Esophagus squamous epithelium (tissue), 5 donors: ENCODE data around the gene PSAPL1. TPM values are rescaled to one million over a fixed set of nuclear protein-coding genes. Genes with fewer than 3 reads are reported as not detected.
"Not testable (repeated sequence)": the region's sequence is repeated elsewhere in the genome, so short reads cannot be mapped to it uniquely, and the experiment has no call there.

Source experiments
- DNase-seq: peaks from one replicate; lab custom pipeline; 2025; lab: John Stamatoyannopoulos, UW
- H3K27ac ChIP-seq, 4 donors: fragments of 200-600 bp; sonication (generic); one replicate each; pipeline ENCODE4 v1.5.1; 2016 to 2019; ENCODE audit warnings: mild to moderate bottlenecking in 1 of 4
- H3K27me3 ChIP-seq, 4 donors: fragments of 200-600 bp; sonication (generic); 1 replicate in 3 of 4; 2 replicates in 1 of 4; pipeline versions ENCODE4 v1.5.1 to v1.6.0; 2017 to 2021; ENCODE audit warnings: antibody characterized with exemption in 1 of 4
- H3K36me3 ChIP-seq, 3 donors: fragments of 200-600 bp; sonication (generic); one replicate each; pipeline ENCODE4 v1.5.1; 2016 to 2019
- H3K4me1 ChIP-seq, 3 donors: fragments of 200-600 bp; sonication (generic); one replicate each; pipeline ENCODE4 v1.5.1; 2017 to 2019
- H3K4me3 ChIP-seq, 4 donors: fragments of 200-600 bp; sonication (generic); 1 replicate in 3 of 4; 2 replicates in 1 of 4; pipeline ENCODE4 v1.5.1; 2016 to 2019; ENCODE audit warnings: mild to moderate bottlenecking in 2 of 4, moderate library complexity in 1 of 4
- H3K9me3 ChIP-seq, 3 donors: fragments of 200-600 bp; sonication (generic); one replicate each; pipeline ENCODE4 v1.5.1; 2016 to 2019
- CTCF ChIP-seq, 6 experiments: fragments of 450-650 bp in 4 of 6; fragments of 200-600 bp in 2 of 6; sonication (generic) in 2 of 6; IDR thresholded peaks; one replicate each; pipeline ENCODE4 v1.5.1; 2016 to 2019; ENCODE audit warnings: antibody characterized with exemption in 6 of 6, mild to moderate bottlenecking in 4 of 6, moderate library complexity in 4 of 6
- POLR2A ChIP-seq, 4 donors: fragments of 450-650 bp; IDR thresholded peaks; one replicate each; pipeline ENCODE4 v1.6.1; 2017; ENCODE audit warnings: antibody characterized with exemption in 4 of 4, mild to moderate bottlenecking in 4 of 4, moderate library complexity in 3 of 4
- WGBS, 2 donors: methylation state at CpG; one replicate each; pipeline ENCODE4 v1.1.5; 2018; 5-methylcytosine and 5-hydroxymethylcytosine counted together
- intact Hi-C: fragments of 100-400 bp; cut with DNase I; formaldehyde crosslinking; loops from one replicate; pipeline ENCODE4 v1.15.0; 2022
- total RNA-seq, 4 donors: library from RNA; depleted of rRNA; stranded (reverse); fragments of >200 nt; gene quantifications; one replicate each; pipeline ENCODE4 v1.1.0, GENCODE V29; 2016
- donor health status: DM: yes; HTN: yes; CAD: no.

PSAPL1 gene
- total RNA-seq, 4 donors from 2014 or later, result under 0.01 to 0.15 (median 0.09) TPM; not detected in 1

GRCh38 chr4:7457201-7458065, 22.7 kb upstream of the PSAPL1 start:
- Histone ChIP-seq H3K36me3 (no peaks in the 10 kb centered on the region), H3K4me3 (no peak overlapping the region), H3K4me1 (peaks cover 0 to under 1% (median 0%) of the 10 kb centered on the region in 3 donors), H3K9me3 (no peaks in the 10 kb centered on the region), H3K27ac (no peak overlapping the region), H3K27me3 (no peaks in the 10 kb centered on the region)
- intact Hi-C loops, result no loop called here
- DNase-seq, result no peak
- 80% methylated on average over 2 to 6 of the region's 16 CpGs for WGBS, 2 donors
- TF ChIP-seq CTCF (IDR thresholded peaks at IDR 0.05) (no peak), POLR2A (IDR thresholded peaks at IDR 0.05) (no peak)

GRCh38 chr4:7452802-7453201, 18.1 kb upstream of the PSAPL1 start:
- H3K36me3 ChIP-seq, H3K4me3 ChIP-seq, H3K27ac ChIP-seq, DNase-seq, H3K27me3 ChIP-seq, intact Hi-C loops, H3K4me1 ChIP-seq, H3K9me3 ChIP-seq: not testable (repeated sequence)
- WGBS, 2 donors, result 76 to 92% methylated on average over 6 to 7 of the region's 9 CpGs

GRCh38 chr4:7451800-7452199, 17.1 kb upstream of the PSAPL1 start:
- WGBS, 2 donors, result 79 to 95% methylated on average over 5 to 6 of the region's 6 CpGs
- DNase-seq, result no peak
- H3K9me3 ChIP-seq, result no peaks in the 10 kb centered on the region

GRCh38 chr4:7451434-7451789, 16.7 kb upstream of the PSAPL1 start:
- TF ChIP-seq POLR2A (IDR thresholded peaks at IDR 0.05) (no peak), CTCF (IDR thresholded peaks at IDR 0.05) (no peak)
- no peaks in the 10 kb centered on the region for H3K4me1 ChIP-seq

More at GRCh38 chr4:7451800-7452199, 17.1 kb upstream of the PSAPL1 start:
- H3K36me3 ChIP-seq, result no peaks in the 10 kb centered on the region
- no peak for TF ChIP-seq CTCF (IDR thresholded peaks at IDR 0.05)
- no peak for TF ChIP-seq POLR2A (IDR thresholded peaks at IDR 0.05)
- no peak overlapping the region for H3K27ac ChIP-seq
- intact Hi-C loops, result no loop called here
- peaks cover 0 to 2% (median 0%) of the 10 kb centered on the region in 4 donors for H3K27me3 ChIP-seq
- no peaks in the 10 kb centered on the region for H3K4me1 ChIP-seq
- no peak overlapping the region for H3K4me3 ChIP-seq

GRCh38 chr4:7450775-7451433, 16.2 kb upstream of the PSAPL1 start:
- DNase-seq, result no peak
- WGBS, 2 donors, result 66 to 70% methylated on average over 5 of the region's 5 CpGs

More at GRCh38 chr4:7451434-7451789, 16.7 kb upstream of the PSAPL1 start:
- Histone ChIP-seq H3K4me3 (no peak overlapping the region), H3K36me3 (no peaks in the 10 kb centered on the region), H3K9me3 (no peaks in the 10 kb centered on the region), H3K27me3 (peaks cover 0 to 6% (median 0%) of the 10 kb centered on the region in 4 donors), H3K27ac (no peak overlapping the region)
- 17 to 20% methylated on average over 1 of the region's 2 CpGs for WGBS, 2 donors
- intact Hi-C loops, result no loop called here
- no peak for DNase-seq

More at GRCh38 chr4:7450775-7451433, 16.2 kb upstream of the PSAPL1 start:
- no peaks in the 10 kb centered on the region for H3K4me1 ChIP-seq
- H3K27me3 ChIP-seq, result peaks cover 0 to 7% (median 0%) of the 10 kb centered on the region in 4 donors
- H3K27ac ChIP-seq, result no peak overlapping the region
- H3K36me3 ChIP-seq, result no peaks in the 10 kb centered on the region
- H3K9me3 ChIP-seq, result no peaks in the 10 kb centered on the region
- intact Hi-C loops, result no loop called here
- no peak overlapping the region for H3K4me3 ChIP-seq
- TF ChIP-seq POLR2A (IDR thresholded peaks at IDR 0.05), result no peak
- no peak for TF ChIP-seq CTCF (IDR thresholded peaks at IDR 0.05)
